Measurements from ENCODE around the gene BEGAIN. TPM values are rescaled to one million over a fixed set of nuclear protein-coding genes. Genes with fewer than 3 reads are reported as not detected.

BEGAIN gene
- total and polyA plus RNA-seq, 10 donors = 1.8 to 10.0 (median 5.6) TPM

DNA sequence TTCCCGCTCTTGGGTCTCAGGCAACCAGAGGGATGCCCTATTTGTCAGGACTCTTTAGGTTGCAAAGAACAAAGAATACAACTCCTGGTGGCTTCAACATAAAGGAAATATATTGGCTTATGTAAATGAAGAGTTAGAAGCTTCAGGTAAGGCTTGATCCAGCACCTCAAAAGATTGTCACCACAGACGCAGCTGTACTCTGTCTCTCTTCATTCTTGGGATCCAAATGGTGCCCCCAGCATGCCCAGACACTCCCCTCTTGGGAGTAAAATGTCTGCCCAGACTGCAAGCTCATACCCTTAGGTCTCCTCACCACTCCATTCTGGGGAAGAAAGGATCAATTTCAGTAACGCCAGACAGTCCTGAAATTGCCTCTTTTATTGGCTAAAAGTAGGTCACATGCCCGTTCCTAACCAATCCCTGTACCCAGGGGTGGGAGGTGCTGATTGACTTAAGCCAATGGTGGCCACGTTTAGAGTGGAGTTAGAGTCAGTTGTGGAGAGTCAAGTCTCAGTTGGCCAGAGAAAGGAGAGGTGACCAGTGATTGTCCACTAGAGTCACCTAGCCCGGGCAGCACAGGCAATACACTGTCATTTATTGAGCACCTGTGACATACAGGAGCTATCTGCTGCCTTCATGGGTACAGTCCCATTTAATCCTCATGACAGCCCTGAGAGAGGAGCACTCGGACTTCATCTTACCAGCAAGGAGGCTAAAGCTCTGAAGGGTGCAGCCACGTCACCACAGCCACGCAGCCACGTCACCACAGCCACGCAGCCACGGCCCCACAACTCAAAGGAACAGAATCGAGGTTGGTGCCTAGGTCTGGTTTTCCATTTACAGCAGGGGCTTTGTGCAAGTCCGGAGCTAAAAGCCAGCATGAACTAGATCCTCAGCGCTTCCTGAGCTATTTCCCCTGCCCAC lies 19.7 kb upstream of the BEGAIN start:
- H3K36me3 ChIP-seq = no peaks in the 10 kb centered on the region
- peaks cover 0 to 34% (median 0%) of the 10 kb centered on the region in 7 donors for H3K27me3 ChIP-seq (replicated peaks in 1 of 7)
- 86 to 89% (median 87%) methylated on average over 15 of the region's 15 CpGs for WGBS, 5 donors
- no peak for TF ChIP-seq POLR2AphosphoS5 (IDR thresholded peaks at IDR 0.05)
- TF ChIP-seq, protein P1, sequence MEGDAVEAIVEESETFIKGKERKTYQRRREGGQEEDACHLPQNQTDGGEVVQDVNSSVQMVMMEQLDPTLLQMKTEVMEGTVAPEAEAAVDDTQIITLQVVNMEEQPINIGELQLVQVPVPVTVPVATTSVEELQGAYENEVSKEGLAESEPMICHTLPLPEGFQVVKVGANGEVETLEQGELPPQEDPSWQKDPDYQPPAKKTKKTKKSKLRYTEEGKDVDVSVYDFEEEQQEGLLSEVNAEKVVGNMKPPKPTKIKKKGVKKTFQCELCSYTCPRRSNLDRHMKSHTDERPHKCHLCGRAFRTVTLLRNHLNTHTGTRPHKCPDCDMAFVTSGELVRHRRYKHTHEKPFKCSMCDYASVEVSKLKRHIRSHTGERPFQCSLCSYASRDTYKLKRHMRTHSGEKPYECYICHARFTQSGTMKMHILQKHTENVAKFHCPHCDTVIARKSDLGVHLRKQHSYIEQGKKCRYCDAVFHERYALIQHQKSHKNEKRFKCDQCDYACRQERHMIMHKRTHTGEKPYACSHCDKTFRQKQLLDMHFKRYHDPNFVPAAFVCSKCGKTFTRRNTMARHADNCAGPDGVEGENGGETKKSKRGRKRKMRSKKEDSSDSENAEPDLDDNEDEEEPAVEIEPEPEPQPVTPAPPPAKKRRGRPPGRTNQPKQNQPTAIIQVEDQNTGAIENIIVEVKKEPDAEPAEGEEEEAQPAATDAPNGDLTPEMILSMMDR (IDR thresholded peaks at IDR 0.05 in 8 of 11, conservative IDR thresholded peaks at IDR 0.05 in 3 of 11) = no peak
- no peak overlapping the region for H3K4me3 ChIP-seq
- H3K9me3 ChIP-seq = peaks cover under 1 to 13% (median 6%) of the 10 kb centered on the region in 8 donors
- H3K27ac ChIP-seq = no peak overlapping the region
- intact Hi-C loops (cut with DNase I; ENCODE audit: low total_unique reads) = no loop called here
- DNase-seq = no peak
- peaks cover 0 to 6% (median 0%) of the 10 kb centered on the region in 6 donors for H3K4me1 ChIP-seq

DNA sequence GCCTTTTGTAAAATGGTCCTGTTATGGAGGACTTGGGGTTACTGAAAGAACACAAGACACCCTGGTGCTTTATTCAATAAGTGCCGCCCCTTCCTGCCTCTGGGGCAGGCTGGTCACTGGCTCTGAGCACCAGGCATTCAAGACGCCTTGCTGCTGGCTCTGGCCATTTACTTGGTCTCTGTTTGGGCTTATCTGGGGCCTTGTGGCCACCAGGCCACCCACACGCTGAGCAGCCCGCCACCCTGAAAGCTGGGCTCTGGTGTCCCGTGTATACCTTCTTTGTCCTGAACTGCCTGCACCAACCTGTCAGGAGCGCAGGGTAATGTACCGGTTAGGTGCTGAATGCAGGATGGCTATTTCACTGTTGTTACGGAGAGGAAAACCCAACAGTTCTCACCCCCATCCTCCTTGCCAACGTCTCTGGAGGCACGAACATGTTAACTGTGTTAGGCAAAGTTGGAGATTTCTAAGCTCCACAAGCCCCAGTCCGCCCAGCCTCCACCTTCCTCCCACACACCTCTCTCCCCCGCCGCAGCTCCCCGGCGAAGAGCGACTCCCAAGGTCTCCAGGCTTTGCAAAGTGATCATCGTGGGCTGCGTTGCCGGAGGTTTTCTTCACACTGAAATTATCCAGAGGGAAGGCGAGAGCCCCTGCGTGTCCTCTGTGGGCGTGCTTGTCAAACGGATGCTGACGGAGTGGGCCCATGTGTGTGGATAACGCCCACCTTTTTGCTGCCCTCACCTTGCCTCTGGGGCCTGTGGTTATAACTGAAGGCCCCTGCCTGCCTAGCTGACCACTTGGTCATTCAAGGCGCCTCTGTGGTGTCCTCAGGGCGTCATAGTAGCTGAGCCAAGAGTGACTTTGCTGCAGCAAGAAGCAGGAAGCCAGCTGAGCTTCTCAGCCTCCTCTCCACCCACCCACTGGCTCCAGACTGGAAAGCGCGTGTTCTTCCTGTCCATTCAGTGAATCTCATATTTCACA lies 18.8 kb upstream of the BEGAIN start:
- 83 to 86% (median 85%) methylated on average over 28 to 29 of the region's 29 CpGs for WGBS, 5 donors
- no peak for DNase-seq
- peaks cover 4 to 23% (median 16%) of the 10 kb centered on the region in 8 donors for H3K9me3 ChIP-seq
- TF ChIP-seq, protein P1 (IDR thresholded peaks at IDR 0.05 in 8 of 11, conservative IDR thresholded peaks at IDR 0.05 in 3 of 11) = no peak
- no peak for TF ChIP-seq POLR2AphosphoS5 (IDR thresholded peaks at IDR 0.05)
- no peak for TF ChIP-seq POLR2A (IDR thresholded peaks at IDR 0.05)
- no peak overlapping the region for H3K4me3 ChIP-seq
- H3K4me1 ChIP-seq = peaks cover 0 to 6% (median 0%) of the 10 kb centered on the region in 6 donors
- peaks cover 0 to 32% (median 0%) of the 10 kb centered on the region in 7 donors for H3K27me3 ChIP-seq (replicated peaks in 1 of 7)
- no peak overlapping the region for H3K27ac ChIP-seq
- intact Hi-C loops (cut with DNase I; ENCODE audit: low total_unique reads) = no loop called here
- H3K36me3 ChIP-seq = no peaks in the 10 kb centered on the region

DNA sequence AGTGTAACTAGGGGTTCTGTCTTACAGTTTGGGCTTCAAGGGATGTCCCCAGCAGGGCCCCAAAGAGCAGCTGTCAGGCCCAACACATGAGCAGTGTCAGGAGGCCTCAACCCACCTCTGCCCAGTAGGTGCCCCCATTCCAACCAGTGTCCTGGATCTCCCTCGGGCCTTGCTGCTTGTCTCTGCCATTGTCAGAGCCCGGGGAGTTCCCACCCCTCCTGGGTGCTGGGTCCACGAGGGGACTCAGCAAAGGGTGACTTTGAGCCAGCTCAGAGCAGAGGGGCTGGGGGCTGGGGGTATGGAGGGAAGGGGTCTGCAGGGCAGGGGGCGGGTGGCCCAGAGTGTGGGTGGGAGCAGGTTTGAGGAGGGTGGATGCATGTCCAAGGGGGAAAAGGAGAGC lies 18.0 kb upstream of the BEGAIN start:
- WGBS, 5 donors = 81 to 85% (median 82%) methylated on average over 4 of the region's 4 CpGs
- H3K4me3 ChIP-seq = no peak overlapping the region
- TF ChIP-seq POLR2AphosphoS5 (IDR thresholded peaks at IDR 0.05) = no peak
- no peak for TF ChIP-seq POLR2A (IDR thresholded peaks at IDR 0.05)
- TF ChIP-seq, protein P1 (IDR thresholded peaks at IDR 0.05 in 8 of 11, conservative IDR thresholded peaks at IDR 0.05 in 3 of 11) = no peak
- peaks cover 0 to 6% (median 0%) of the 10 kb centered on the region in 6 donors for H3K4me1 ChIP-seq
- no peak for DNase-seq
- peaks cover 8 to 30% (median 22%) of the 10 kb centered on the region in 8 donors for H3K9me3 ChIP-seq
- no peak overlapping the region for H3K27ac ChIP-seq
- no peaks in the 10 kb centered on the region for H3K36me3 ChIP-seq
- intact Hi-C loops (cut with DNase I; ENCODE audit: low total_unique reads) = no loop called here
- H3K27me3 ChIP-seq (replicated peaks in 1 of 7) = peaks cover 0 to 27% (median 0%) of the 10 kb centered on the region in 7 donors

All from spleen (tissue), 11 donors.